Neural cell (in vitro differentiated cells): ENCODE measurements around the gene GATA6. TPM values are rescaled to one million over a fixed set of nuclear protein-coding genes. Genes with fewer than 3 reads are reported as not detected.

Experiments used
- H2AFZ ChIP-seq: fragments of 200-600, 300-800 bp; sonication (generic), shearing (Covaris generic); 2 replicates; pipeline ENCODE4 v1.6.0; 2014; ENCODE audit warnings: low read depth, mild to moderate bottlenecking, antibody characterized with exemption, low read length, moderate library complexity
- H3F3A ChIP-seq: fragments of 200-600 bp; shearing (Covaris generic); 2 replicates; pipeline ENCODE4 v1.6.1; 2016; ENCODE audit warnings: mild to moderate bottlenecking, moderate library complexity, mixed read lengths, antibody characterized with exemption, low read length; ENCODE audit not compliant: insufficient read depth, poor library complexity, severe bottlenecking
- H3K27ac ChIP-seq: fragments of 200-600, 300-800 bp; sonication (generic), shearing (Covaris generic); 2 replicates; pipeline ENCODE4 v1.5.1; 2014; ENCODE audit warnings: mild to moderate bottlenecking, low read length, moderate library complexity
- H3K27me3 ChIP-seq: fragments of 300-800, 200-600 bp; sonication (generic), shearing (Covaris generic); 2 replicates; pipeline ENCODE4 v1.6.0; 2014; ENCODE audit warnings: mild to moderate bottlenecking, low read depth, low read length, moderate library complexity; ENCODE audit not compliant: insufficient read depth
- H3K36me3 ChIP-seq: fragments of 300-800, 200-600 bp; sonication (generic), shearing (Covaris generic); 2 replicates; pipeline ENCODE4 v1.5.1; 2014; ENCODE audit warnings: mild to moderate bottlenecking, antibody characterized with exemption, low read length, moderate library complexity; ENCODE audit not compliant: insufficient read depth
- H3K4me2 ChIP-seq: fragments of 300-800, 200-600 bp; sonication (generic), shearing (Covaris generic); 2 replicates; pipeline ENCODE4 v1.6.0; 2014; ENCODE audit warnings: mild to moderate bottlenecking, low read length
- H3K4me3 ChIP-seq: fragments of 300-800, 200-600 bp; sonication (generic), shearing (Covaris generic); 2 replicates; pipeline ENCODE4 v1.5.1; 2014; ENCODE audit warnings: mild to moderate bottlenecking, low read length, moderate library complexity
- H3K79me2 ChIP-seq: fragments of 200-600 bp; shearing (Covaris generic); replicated peaks from 2 replicates; pipeline ENCODE4 v1.6.0; 2014; ENCODE audit warnings: mild to moderate bottlenecking, low read length, moderate library complexity; ENCODE audit not compliant: insufficient read depth
- H3K9ac ChIP-seq: fragments of 300-800, 200-600 bp; sonication (generic), shearing (Covaris generic); 2 replicates; pipeline ENCODE4 v1.6.1; 2016; ENCODE audit warnings: mild to moderate bottlenecking, low read length, mixed read lengths
- H3K9me2 ChIP-seq: fragments of 200-600 bp; shearing (Covaris generic); 2 replicates; pipeline ENCODE4 v1.6.1; 2016; ENCODE audit warnings: mild to moderate bottlenecking, low read length, mixed read lengths; ENCODE audit not compliant: insufficient read depth
- H3K9me3 ChIP-seq: fragments of 200-600, 300-800 bp; sonication (generic), shearing (Covaris generic); 2 replicates; pipeline ENCODE4 v1.6.1; 2016; ENCODE audit warnings: mild to moderate bottlenecking, mixed run types, low read length, moderate library complexity, mixed read lengths
- H4K20me1 ChIP-seq: fragments of 200-600 bp; shearing (Covaris generic); 2 replicates; pipeline ENCODE4 v1.6.1; 2016; ENCODE audit warnings: mild to moderate bottlenecking, mixed run types; ENCODE audit not compliant: insufficient read depth
- EP300 ChIP-seq: fragments of 450-650 bp; conservative IDR thresholded peaks from 2 replicates; pipeline ENCODE4 v1.6.1; 2014; ENCODE audit warnings: antibody characterized with exemption, mild to moderate bottlenecking, moderate library complexity; ENCODE audit not compliant: poor library complexity, severe bottlenecking
- EZH2 ChIP-seq: fragments of 200-600, 300-800 bp; shearing (Covaris generic), sonication (generic); IDR thresholded peaks from 2 replicates; pipeline ENCODE4 v1.6.1; 2014; ENCODE audit warnings: antibody characterized with exemption, low read length, borderline replicate concordance, mild to moderate bottlenecking; ENCODE audit not compliant: insufficient read depth, poor library complexity, severe bottlenecking
- MXI1 ChIP-seq: fragments of 450-650 bp; conservative IDR thresholded peaks from 2 replicates; pipeline ENCODE4 v1.6.1; 2014; ENCODE audit warnings: antibody characterized with exemption, mild to moderate bottlenecking; ENCODE audit not compliant: poor library complexity, severe bottlenecking
- POLR2AphosphoS5 ChIP-seq: IDR thresholded peaks from 2 replicates; pipeline ENCODE4 v1.6.1; 2012
- RAD21 ChIP-seq: fragments of 450-650 bp; conservative IDR thresholded peaks from 2 replicates; pipeline ENCODE4 v1.6.1; 2014; ENCODE audit warnings: antibody characterized with exemption, mild to moderate bottlenecking, moderate library complexity
- SMC3 ChIP-seq: fragments of 450-650 bp; conservative IDR thresholded peaks from 2 replicates; pipeline ENCODE4 v1.6.1; 2014; ENCODE audit warnings: antibody characterized with exemption, mild to moderate bottlenecking, moderate library complexity; ENCODE audit not compliant: poor library complexity
- TAF1 ChIP-seq: IDR thresholded peaks from 2 replicates; pipeline ENCODE4 v1.6.1; 2012; ENCODE audit warnings: low read depth
- polyA plus RNA-seq: library from polyadenylated mRNA; depleted of rRNA; stranded (reverse); fragments of >200 nt; gene quantifications from 2 replicates; pipeline ENCODE4 v1.2.3, GENCODE V29; 2014
- TF ChIP-seq, protein P1 (sequence below): fragments of 450-650 bp; IDR thresholded peaks from 2 replicates; pipeline ENCODE4 v1.5.1; 2014; ENCODE audit warnings: antibody characterized with exemption, mild to moderate bottlenecking, moderate library complexity; ENCODE audit not compliant: poor library complexity, severe bottlenecking
- TF ChIP-seq, protein P2 (sequence below): IDR thresholded peaks from 2 replicates; pipeline ENCODE4 v1.6.1; 2012; ENCODE audit warnings: borderline replicate concordance

GATA6 gene
- polyA plus RNA-seq, 1 donor from 2014 or later = not detected

GRCh38 chr18:22189449-22190166 lies 20.2 kb downstream of the GATA6 start:
- no peaks in the 10 kb centered on the region for H3K9me2 ChIP-seq
- H3K27ac ChIP-seq = no peak overlapping the region
- no peaks in the 10 kb centered on the region for H3K79me2 ChIP-seq
- no peaks in the 10 kb centered on the region for H3K9me3 ChIP-seq
- H2AFZ ChIP-seq = no peak overlapping the region
- no peaks in the 10 kb centered on the region for H3K27me3 ChIP-seq
- no peaks in the 10 kb centered on the region for H3K36me3 ChIP-seq
- H3K4me2 ChIP-seq = no peak overlapping the region
- TF ChIP-seq EP300 = no peak
- TF ChIP-seq, protein P1, sequence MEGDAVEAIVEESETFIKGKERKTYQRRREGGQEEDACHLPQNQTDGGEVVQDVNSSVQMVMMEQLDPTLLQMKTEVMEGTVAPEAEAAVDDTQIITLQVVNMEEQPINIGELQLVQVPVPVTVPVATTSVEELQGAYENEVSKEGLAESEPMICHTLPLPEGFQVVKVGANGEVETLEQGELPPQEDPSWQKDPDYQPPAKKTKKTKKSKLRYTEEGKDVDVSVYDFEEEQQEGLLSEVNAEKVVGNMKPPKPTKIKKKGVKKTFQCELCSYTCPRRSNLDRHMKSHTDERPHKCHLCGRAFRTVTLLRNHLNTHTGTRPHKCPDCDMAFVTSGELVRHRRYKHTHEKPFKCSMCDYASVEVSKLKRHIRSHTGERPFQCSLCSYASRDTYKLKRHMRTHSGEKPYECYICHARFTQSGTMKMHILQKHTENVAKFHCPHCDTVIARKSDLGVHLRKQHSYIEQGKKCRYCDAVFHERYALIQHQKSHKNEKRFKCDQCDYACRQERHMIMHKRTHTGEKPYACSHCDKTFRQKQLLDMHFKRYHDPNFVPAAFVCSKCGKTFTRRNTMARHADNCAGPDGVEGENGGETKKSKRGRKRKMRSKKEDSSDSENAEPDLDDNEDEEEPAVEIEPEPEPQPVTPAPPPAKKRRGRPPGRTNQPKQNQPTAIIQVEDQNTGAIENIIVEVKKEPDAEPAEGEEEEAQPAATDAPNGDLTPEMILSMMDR = no peak
- no peak for TF ChIP-seq POLR2AphosphoS5
- TF ChIP-seq TAF1 = no peak
- no peak for TF ChIP-seq EZH2
- no peak for TF ChIP-seq MXI1
- no peak for TF ChIP-seq RAD21
- TF ChIP-seq, protein P2, sequence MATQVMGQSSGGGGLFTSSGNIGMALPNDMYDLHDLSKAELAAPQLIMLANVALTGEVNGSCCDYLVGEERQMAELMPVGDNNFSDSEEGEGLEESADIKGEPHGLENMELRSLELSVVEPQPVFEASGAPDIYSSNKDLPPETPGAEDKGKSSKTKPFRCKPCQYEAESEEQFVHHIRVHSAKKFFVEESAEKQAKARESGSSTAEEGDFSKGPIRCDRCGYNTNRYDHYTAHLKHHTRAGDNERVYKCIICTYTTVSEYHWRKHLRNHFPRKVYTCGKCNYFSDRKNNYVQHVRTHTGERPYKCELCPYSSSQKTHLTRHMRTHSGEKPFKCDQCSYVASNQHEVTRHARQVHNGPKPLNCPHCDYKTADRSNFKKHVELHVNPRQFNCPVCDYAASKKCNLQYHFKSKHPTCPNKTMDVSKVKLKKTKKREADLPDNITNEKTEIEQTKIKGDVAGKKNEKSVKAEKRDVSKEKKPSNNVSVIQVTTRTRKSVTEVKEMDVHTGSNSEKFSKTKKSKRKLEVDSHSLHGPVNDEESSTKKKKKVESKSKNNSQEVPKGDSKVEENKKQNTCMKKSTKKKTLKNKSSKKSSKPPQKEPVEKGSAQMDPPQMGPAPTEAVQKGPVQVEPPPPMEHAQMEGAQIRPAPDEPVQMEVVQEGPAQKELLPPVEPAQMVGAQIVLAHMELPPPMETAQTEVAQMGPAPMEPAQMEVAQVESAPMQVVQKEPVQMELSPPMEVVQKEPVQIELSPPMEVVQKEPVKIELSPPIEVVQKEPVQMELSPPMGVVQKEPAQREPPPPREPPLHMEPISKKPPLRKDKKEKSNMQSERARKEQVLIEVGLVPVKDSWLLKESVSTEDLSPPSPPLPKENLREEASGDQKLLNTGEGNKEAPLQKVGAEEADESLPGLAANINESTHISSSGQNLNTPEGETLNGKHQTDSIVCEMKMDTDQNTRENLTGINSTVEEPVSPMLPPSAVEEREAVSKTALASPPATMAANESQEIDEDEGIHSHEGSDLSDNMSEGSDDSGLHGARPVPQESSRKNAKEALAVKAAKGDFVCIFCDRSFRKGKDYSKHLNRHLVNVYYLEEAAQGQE = no peak
- TF ChIP-seq SMC3 = no peak
- no peaks in the 10 kb centered on the region for H3F3A ChIP-seq
- no peak overlapping the region for H3K9ac ChIP-seq
- no peak overlapping the region for H3K4me3 ChIP-seq
- no peaks in the 10 kb centered on the region for H4K20me1 ChIP-seq

DNA sequence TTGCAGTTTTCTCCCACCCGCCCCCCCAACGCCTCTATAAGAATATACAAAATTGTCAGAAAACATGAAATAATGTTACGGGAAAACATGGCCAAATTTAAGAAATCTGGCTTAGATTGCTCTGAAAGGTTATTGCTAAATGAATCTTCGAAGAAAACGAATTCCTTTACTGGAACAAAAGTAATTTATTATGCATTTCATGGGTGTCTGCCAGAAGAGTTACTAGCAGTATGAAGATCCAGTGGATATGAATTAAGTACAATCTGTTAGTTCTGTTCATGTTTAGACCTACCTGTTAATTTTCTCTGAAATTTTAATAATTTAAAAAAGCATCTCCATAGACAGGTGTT lies 21.9 kb downstream of the GATA6 start:
- Histone ChIP-seq H3K36me3 (no peaks in the 10 kb centered on the region), H3K27ac (no peak overlapping the region), H3K9ac (no peak overlapping the region), H3K4me2 (no peak overlapping the region), H2AFZ (no peak overlapping the region), H3K9me3 (no peaks in the 10 kb centered on the region), H3K4me3 (no peak overlapping the region), H3K79me2 (no peaks in the 10 kb centered on the region), H3K9me2 (no peaks in the 10 kb centered on the region), H3K27me3 (no peaks in the 10 kb centered on the region), H4K20me1 (no peaks in the 10 kb centered on the region), H3F3A (no peaks in the 10 kb centered on the region)
- TF ChIP-seq SMC3 (no peak), POLR2AphosphoS5 (no peak), MXI1 (no peak), EZH2 (no peak), TAF1 (no peak), RAD21 (no peak)
- TF ChIP-seq, protein P1 = no peak
- TF ChIP-seq, protein P2 = no peak
